A673 (cell line): ENCODE measurements around the gene PFN3.

Source experiments
- EZH2 ChIP-seq: fragments of 200-600 bp; sonication (generic); IDR thresholded peaks from 2 replicates; pipeline ENCODE4 v1.6.1; 2017; ENCODE audit warnings: borderline replicate concordance, low read depth, mild to moderate bottlenecking, mixed read lengths, antibody characterized with exemption, low read length; ENCODE audit not compliant: poor library complexity, severe bottlenecking
- TF ChIP-seq, protein P1 (sequence below): fragments of 300-800, 200-600 bp; sonication (generic); conservative IDR thresholded peaks from 2 replicates; pipeline ENCODE4 v1.5.1; 2017; ENCODE audit warnings: low read depth, mild to moderate bottlenecking, antibody characterized with exemption, low read length, moderate library complexity, mixed read lengths

DNA sequence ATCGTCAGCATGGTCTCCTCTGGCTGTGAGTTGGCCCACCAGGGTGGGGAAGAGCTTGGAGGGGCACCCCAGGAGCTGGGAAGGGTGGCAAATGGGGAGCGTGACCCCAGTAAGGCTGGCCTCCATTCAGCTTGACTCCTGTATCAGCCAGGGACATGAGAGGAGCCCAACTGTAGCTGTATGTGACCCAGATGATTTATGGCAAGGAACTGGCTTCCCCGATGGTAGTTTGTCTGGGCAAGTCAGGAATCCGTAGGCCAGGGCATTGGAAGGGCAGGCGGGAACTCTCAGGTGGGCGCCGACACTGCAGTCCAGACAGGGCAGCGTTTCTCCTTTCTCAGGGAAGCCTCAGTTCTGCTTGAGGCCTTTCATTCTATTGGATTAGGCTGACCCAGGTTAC, 13.9 kb downstream of the PFN3 start:
- TF ChIP-seq, protein P1, sequence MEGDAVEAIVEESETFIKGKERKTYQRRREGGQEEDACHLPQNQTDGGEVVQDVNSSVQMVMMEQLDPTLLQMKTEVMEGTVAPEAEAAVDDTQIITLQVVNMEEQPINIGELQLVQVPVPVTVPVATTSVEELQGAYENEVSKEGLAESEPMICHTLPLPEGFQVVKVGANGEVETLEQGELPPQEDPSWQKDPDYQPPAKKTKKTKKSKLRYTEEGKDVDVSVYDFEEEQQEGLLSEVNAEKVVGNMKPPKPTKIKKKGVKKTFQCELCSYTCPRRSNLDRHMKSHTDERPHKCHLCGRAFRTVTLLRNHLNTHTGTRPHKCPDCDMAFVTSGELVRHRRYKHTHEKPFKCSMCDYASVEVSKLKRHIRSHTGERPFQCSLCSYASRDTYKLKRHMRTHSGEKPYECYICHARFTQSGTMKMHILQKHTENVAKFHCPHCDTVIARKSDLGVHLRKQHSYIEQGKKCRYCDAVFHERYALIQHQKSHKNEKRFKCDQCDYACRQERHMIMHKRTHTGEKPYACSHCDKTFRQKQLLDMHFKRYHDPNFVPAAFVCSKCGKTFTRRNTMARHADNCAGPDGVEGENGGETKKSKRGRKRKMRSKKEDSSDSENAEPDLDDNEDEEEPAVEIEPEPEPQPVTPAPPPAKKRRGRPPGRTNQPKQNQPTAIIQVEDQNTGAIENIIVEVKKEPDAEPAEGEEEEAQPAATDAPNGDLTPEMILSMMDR, result no peak
- TF ChIP-seq EZH2, result no peak
